Measurements from ENCODE around the gene NRP1. TPM values are rescaled to one million over a fixed set of nuclear protein-coding genes. Genes with fewer than 3 reads are reported as not detected.

The NRP1 gene
- total RNA-seq, 1 donor from 2014 or later = 16.1 TPM

GRCh38 chr10:33377658-33378025 lies 43.2 kb upstream of the NRP1 start:
- DNase-seq (ENCODE audit: low read depth, low spot score) = no peak
- peaks cover 36% of the 10 kb centered on the region for H3K4me1 Mint-ChIP-seq
- H3K27me3 Mint-ChIP-seq (ENCODE audit: low read depth) = no peaks in the 10 kb centered on the region
- H3K27ac Mint-ChIP-seq (ENCODE audit: unreplicated experiment) = no peak overlapping the region
- TF ChIP-seq CTCF (conservative IDR thresholded peaks at IDR 0.05) = no peak
- H3K9me3 Mint-ChIP-seq = peaks cover 2% of the 10 kb centered on the region
- H3K36me3 Mint-ChIP-seq (ENCODE audit: low read depth) = no peaks in the 10 kb centered on the region
- H3K4me3 Mint-ChIP-seq = no peak overlapping the region

GRCh38 chr10:33376976-33377657 lies 42.6 kb upstream of the NRP1 start:
- Mint-ChIP-seq H3K36me3 (ENCODE audit: low read depth) (no peaks in the 10 kb centered on the region), H3K27ac (ENCODE audit: unreplicated experiment) (no peak overlapping the region), H3K9me3 (peaks cover 5% of the 10 kb centered on the region), H3K27me3 (ENCODE audit: low read depth) (no peaks in the 10 kb centered on the region), H3K4me3 (no peak overlapping the region), H3K4me1 (peaks cover 32% of the 10 kb centered on the region)
- no peak for TF ChIP-seq CTCF (conservative IDR thresholded peaks at IDR 0.05)
- DNase-seq (ENCODE audit: low read depth, low spot score) = no peak

GRCh38 chr10:33376476-33376875 lies 42.0 kb upstream of the NRP1 start:
- Mint-ChIP-seq H3K36me3 (ENCODE audit: low read depth) (no peaks in the 10 kb centered on the region), H3K27me3 (ENCODE audit: low read depth) (no peaks in the 10 kb centered on the region), H3K4me3 (no peak overlapping the region), H3K4me1 (peaks cover 25% of the 10 kb centered on the region), H3K9me3 (peaks cover 8% of the 10 kb centered on the region), H3K27ac (ENCODE audit: unreplicated experiment) (no peak overlapping the region)
- no peak for TF ChIP-seq CTCF (conservative IDR thresholded peaks at IDR 0.05)
- DNase-seq (ENCODE audit: low read depth, low spot score) = no peak

- Mint-ChIP-seq H3K9me3 (peaks cover 9% of the 10 kb centered on the region), H3K4me3 (no peak overlapping the region), H3K27ac (ENCODE audit: unreplicated experiment) (no peak overlapping the region), H3K4me1 (peaks cover under 1% of the 10 kb centered on the region), H3K36me3 (ENCODE audit: low read depth) (peaks cover under 1% of the 10 kb centered on the region), H3K27me3 (ENCODE audit: low read depth) (no peaks in the 10 kb centered on the region)
- no peak for TF ChIP-seq CTCF (conservative IDR thresholded peaks at IDR 0.05)
- DNase-seq (ENCODE audit: low read depth, low spot score) = no peak
Measured at GRCh38 chr10:33373263-33373662, 38.8 kb upstream of the NRP1 start.

- Mint-ChIP-seq H3K4me1 (no peaks in the 10 kb centered on the region), H3K27me3 (ENCODE audit: low read depth) (no peaks in the 10 kb centered on the region), H3K27ac (ENCODE audit: unreplicated experiment) (no peak overlapping the region), H3K9me3 (peaks cover 15% of the 10 kb centered on the region), H3K36me3 (ENCODE audit: low read depth) (peaks cover 3% of the 10 kb centered on the region), H3K4me3 (no peak overlapping the region)
- TF ChIP-seq CTCF (conservative IDR thresholded peaks at IDR 0.05) = no peak
- DNase-seq (ENCODE audit: low read depth, low spot score) = no peak
Measured at GRCh38 chr10:33371234-33371633, 36.8 kb upstream of the NRP1 start.

Measured in neural crest cell (in vitro differentiated cells).